AG04449 (cell line): ENCODE results near the gene DCXR.

Experiments used
- CTCF ChIA-PET: fragments of 350-600 bp; formaldehyde crosslinking; extraction: SDS; loops from one replicate; lab custom pipeline; 2021; ENCODE audit warnings: antibody characterized with exemption; lab: Yijun Ruan, JAX
- POLR2A ChIA-PET: fragments of 400-600, 350-600 bp; formaldehyde crosslinking; extraction: SDS; loops from one replicate; lab custom pipeline; 2020; ENCODE audit warnings: antibody characterized with exemption, inconsistent platforms; lab: Yijun Ruan, JAX
- DNase-seq: peaks from one replicate; pipeline ENCODE4 v3.0.0-alpha.2; 2010; ENCODE audit warnings: low read depth, low spot score
- H3K4me3 ChIP-seq: 2 replicates; pipeline ENCODE4 v1.5.1; 2011; ENCODE audit warnings: low read depth, mild to moderate bottlenecking, control low read depth, low read length
- TF ChIP-seq, protein P1 (sequence below): IDR thresholded peaks from one replicate; pipeline ENCODE4 v1.5.1; 2011; ENCODE audit warnings: mild to moderate bottlenecking, moderate library complexity, low read length, control low read depth, inconsistent platforms; ENCODE audit not compliant: insufficient read depth; ENCODE audit errors: missing control alignments

DCXR gene

GRCh38 chr17:82037092-82037888 is at the start of gene DCXR:
Gene DCXR (minus strand): TSS chr17:82037697. CDS start chr17:82037682, 15 bp downstream.
- TF ChIP-seq, protein P1, sequence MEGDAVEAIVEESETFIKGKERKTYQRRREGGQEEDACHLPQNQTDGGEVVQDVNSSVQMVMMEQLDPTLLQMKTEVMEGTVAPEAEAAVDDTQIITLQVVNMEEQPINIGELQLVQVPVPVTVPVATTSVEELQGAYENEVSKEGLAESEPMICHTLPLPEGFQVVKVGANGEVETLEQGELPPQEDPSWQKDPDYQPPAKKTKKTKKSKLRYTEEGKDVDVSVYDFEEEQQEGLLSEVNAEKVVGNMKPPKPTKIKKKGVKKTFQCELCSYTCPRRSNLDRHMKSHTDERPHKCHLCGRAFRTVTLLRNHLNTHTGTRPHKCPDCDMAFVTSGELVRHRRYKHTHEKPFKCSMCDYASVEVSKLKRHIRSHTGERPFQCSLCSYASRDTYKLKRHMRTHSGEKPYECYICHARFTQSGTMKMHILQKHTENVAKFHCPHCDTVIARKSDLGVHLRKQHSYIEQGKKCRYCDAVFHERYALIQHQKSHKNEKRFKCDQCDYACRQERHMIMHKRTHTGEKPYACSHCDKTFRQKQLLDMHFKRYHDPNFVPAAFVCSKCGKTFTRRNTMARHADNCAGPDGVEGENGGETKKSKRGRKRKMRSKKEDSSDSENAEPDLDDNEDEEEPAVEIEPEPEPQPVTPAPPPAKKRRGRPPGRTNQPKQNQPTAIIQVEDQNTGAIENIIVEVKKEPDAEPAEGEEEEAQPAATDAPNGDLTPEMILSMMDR: peak; percentile 96
- POLR2A ChIA-PET: interaction anchor here (0.7 to 1.6 kb wide), 10 partner anchors 11 to 82 kb away, joined by 3 to 7 read pairs (median 4); partner anchors contain the start of genes CENPX, FASN, GPS1 and LRRC45
- CTCF ChIA-PET: interaction anchor here (0.7 to 7.4 kb wide), 24 partner anchors 9 to 405 kb away, joined by 3 to 47 read pairs (median 4); partner anchors contain the start of genes CENPX, GPS1, LRRC45 and NOTUM
- peak within 1 kb of the TSS; percentile 72 for H3K4me3 ChIP-seq
- DNase-seq: peak; percentile 49

- DNase-seq: no peak
- no peak overlapping the region for H3K4me3 ChIP-seq
- POLR2A ChIA-PET: interaction anchor here (1.0 kb wide), 1 partner anchor 15 kb away, joined by 3 read pairs; no protein-coding TSS in a partner anchor
- TF ChIP-seq, protein P1: no peak
- CTCF ChIA-PET: interaction anchor here (0.7 kb wide), 1 partner anchor 84 kb away, joined by 3 read pairs; no protein-coding TSS in a partner anchor
Observed at GRCh38 chr17:82085931-82086764, 48.7 kb upstream of the DCXR start.

DNA sequence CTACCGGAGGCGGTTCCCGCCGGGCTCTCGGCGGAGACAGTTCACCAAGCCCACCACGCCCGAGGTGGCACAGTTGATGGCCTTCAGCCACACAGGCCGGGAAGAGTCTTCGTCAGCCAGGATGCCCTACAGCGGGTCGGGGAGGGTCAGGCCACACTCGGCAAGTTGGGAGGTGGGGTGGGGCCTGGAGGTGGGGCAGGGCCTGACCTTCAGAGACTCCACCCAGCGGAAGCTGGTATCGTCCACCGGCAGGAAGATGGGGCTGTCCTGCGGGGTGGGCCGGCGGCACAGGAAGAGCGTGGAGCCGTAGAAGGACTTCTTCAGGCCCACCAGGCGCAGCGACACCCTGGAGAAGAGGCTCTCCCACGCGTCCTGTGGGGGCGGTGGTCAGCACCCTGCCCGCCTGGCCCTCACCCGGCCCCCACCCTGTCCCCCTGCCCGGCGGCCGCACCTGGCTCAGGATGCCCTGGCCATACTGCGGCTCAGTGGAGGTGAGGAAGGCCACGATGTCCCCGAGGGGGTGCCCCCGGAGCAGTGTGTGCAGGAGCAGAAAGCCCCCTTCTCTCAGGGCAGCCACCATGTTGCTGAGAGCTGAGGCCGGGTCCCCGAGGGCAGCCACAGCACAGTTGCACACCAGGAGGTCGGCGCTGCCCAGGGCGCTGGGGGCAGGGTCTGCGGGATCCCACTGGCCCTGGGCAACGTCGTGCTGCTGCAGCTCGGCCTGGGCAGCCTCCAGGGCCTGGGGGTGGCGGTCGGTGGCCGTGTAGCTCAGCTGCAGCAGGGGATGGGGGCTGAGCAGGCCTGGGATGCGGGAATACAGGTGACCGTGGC is 47.7 kb upstream of the DCXR start:
- H3K4me3 ChIP-seq: no peak overlapping the region
- no peak for DNase-seq
- ChIA-PET POLR2A (no interaction called here), CTCF (no interaction called here)
- TF ChIP-seq, protein P1: no peak

DNA sequence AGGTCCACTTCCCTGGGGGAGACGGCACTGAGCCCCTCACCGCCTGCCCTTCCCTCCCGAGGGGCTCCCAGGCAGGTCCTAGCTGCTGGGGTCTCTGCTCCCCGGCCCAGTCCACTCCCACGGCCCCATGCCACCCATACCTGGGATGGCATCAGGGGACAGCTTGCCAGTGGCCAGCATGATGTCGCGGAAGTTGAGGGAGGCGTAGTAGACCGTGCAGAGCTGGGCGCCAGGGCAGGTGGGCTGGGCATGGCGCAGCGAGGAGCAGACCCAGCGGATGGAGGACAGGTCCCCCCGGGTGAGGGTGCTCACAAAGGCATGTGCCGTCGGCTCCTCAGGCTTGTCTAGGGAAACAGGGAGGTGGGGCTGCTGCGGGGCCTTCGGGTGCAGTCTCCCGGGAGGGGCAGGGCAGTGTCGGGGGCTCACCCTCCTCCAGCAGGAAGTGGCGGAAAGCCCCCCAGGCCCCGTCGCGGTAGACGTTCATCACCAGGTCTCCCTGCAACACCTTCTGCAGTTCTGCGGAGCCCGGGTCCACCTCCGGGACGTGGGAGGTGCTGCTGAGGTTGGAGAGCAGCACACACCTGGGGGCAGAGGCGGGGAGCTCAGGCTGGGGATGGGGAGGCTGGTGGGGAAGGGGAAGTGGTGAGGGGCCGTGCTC is 47.0 kb upstream of the DCXR start:
- TF ChIP-seq, protein P1: no peak
- ChIA-PET POLR2A (no interaction called here), CTCF (no interaction called here)
- DNase-seq: no peak
- H3K4me3 ChIP-seq: no peak overlapping the region

GRCh38 chr17:82083533-82084359 is 46.2 kb upstream of the DCXR start:
- DNase-seq: no peak
- H3K4me3 ChIP-seq: no peak overlapping the region
- ChIA-PET CTCF (no interaction called here), POLR2A (no interaction called here)
- TF ChIP-seq, protein P1: no peak
